T-helper 2 cell (primary cell): ENCODE results near the gene BBS1.
"Not testable (repeated sequence)": the region's sequence is repeated elsewhere in the genome, so short reads cannot be mapped to it uniquely, and the experiment has no call there.

Experiments used
- DNase-seq, 5 experiments: peaks; one replicate each; pipeline versions ENCODE4 v3.0.0 to v3.0.0-alpha.2; 2012 to 2022
- total RNA-seq, 2 donors: gene quantifications; one replicate each; lab custom pipeline; 2026; lab: John Stamatoyannopoulos, UW

The BBS1 gene
- 0.62 to 1.3 reads per million in 2 donors for total RNA-seq

DNA sequence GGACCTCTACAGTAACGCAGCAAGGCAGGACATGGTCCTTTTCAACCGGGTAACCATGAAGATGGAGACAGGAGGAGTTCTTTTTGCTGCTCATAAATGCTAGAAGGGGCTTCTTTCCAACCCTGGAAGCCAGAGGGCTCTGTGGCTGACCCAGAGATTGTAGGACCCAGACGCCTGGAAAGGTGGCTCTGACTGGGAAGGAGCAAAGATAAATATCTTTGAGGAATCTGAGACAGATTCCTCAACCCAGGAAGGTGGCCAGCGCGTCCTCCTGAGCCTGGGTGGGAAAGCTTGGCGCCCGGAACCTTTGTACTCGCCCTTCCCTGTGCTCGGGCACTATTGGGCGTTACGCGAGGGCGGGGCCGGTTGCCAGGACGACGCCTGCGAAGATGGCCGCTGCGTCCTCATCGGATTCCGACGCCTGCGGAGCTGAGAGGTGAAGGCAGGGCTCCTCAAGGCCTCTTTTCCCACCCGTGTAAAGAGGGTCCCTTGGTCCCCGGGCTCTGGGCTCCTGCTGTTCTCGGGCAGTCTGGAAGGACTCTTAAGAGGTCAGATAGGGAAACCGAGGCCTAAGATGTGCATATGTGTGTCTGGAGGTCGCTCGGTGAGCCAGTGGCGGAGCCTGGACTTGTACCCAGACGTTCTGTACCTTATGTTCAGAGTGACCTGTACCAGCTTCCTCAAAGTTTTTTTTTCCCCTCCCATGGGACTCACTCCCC, at the start of gene BBS1:
TSS of gene BBS1 (plus strand) at position 365 of the 719 bp plus-strand sequence. CDS start at position 390, 25 bp downstream.
- peak; percentile 46 to 81 (median 74) for DNase-seq

DNA sequence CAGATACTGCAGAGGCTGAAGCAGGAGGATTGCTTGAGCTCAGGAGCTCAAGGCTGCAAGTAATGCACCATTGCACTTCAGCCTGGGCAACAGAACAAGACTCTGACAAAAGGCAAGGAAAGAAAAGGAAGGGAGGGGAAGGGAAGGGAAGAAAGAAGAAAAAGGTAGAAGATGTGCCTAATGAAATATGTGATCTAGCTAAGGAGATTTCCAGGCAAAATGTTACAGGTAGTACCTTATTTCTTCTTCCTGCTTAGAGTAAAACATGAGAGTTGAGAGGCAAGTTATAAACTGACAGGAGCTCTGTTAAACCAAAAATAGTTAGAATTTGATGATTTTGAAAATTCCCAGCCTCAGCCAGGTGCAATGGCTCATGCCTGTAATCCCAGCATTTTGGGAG, 48.4 kb upstream of the BBS1 start:
- no peak for DNase-seq

DNA sequence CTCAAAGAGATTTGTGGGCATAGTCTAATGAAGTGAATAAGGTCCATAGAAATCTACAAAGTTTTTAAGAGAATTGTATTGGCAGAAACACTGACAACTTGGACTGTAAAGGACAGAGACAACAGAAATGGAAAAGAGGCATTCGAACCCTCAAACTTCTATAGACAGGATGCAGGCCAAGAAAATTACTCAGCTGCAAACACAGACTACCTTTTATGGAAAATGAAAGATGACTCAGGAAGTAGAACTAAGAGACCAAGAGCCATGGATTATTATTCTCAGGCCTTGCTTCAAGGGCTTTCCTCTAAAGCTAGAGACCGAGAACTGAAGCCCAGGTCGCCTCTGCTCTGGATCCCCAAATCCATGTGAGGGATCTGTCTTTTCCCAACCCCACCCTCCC, 47.5 kb upstream of the BBS1 start:
- no peak for DNase-seq

DNA sequence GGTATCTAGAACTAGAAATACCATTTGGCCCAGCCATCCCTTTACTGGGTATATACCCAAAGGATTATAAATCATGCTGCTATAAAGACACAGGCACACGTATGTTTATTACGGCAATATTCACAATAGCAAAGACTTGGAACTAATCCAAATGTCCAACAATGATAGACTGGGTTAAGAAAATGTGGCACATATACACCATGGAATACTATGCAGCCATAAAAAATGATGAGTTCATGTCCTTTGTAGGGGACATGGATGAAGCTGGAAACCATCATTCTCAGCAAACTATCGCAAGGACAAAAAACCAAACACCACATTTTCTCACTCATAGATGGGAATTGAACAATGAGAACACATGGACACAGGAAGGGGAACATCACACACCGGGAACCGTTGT, 46.3 kb upstream of the BBS1 start:
- not testable (repeated sequence) for DNase-seq

DNA sequence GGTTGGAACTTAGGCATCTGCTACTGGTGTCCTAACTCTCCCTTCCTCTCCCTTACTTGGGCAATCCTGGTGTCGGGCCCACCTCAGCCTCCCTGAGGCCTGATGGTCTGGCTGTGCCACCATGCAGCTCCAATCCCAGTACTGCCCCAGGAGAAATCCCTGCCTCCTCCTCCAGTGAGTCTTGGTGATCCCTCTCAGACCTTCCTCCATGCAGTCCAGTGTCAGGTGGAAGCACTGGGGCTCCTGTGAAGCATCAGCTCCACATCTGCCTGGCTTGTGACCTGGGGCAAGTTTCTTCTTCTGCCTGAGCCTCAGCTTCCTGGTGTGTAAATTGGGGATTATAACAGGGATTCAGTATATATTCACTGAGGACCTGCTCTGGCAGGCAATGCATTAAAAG, 45.5 kb upstream of the BBS1 start:
- no peak for DNase-seq

DNA sequence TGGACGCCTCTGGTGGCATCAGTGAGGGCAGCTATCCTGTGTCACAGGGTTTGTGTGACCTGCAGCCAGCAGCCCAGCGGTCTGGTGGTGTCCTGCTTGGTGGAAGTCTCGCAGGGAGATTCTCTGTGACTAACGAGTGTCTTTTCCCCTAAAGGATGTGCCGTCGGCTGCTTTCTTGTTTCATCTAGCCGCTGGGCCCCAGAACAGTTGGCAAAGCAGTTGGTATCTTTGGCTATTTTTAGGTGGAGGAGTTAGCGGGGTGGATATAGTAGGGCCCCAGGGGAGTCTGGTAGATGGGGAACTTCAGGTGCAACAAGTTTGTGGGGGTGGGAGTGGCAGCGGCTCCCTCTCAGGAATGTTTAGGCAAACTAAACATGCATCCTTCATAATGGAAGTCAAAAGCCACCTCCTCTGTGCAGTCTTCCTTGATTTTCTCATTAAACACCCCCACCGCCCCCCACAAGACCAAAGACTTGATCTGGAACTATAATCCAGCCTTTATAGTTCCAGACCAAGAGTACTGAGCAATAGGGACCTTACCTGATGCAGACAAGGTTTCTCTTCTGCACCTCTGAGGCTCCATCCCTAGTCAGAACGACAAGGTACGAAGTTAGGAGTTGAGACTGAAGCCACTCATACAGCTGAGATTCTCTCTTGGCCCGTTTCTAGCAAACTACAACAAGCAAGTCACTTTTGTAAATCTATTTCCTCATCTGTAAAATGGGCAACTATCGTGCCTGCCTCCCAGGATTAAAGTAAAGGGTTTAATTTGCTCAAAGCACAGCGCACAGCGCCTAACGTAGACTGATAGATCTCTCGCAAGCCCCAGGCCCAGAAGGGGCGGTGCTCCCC, 44.8 kb upstream of the BBS1 start:
- no peak for DNase-seq

DNA sequence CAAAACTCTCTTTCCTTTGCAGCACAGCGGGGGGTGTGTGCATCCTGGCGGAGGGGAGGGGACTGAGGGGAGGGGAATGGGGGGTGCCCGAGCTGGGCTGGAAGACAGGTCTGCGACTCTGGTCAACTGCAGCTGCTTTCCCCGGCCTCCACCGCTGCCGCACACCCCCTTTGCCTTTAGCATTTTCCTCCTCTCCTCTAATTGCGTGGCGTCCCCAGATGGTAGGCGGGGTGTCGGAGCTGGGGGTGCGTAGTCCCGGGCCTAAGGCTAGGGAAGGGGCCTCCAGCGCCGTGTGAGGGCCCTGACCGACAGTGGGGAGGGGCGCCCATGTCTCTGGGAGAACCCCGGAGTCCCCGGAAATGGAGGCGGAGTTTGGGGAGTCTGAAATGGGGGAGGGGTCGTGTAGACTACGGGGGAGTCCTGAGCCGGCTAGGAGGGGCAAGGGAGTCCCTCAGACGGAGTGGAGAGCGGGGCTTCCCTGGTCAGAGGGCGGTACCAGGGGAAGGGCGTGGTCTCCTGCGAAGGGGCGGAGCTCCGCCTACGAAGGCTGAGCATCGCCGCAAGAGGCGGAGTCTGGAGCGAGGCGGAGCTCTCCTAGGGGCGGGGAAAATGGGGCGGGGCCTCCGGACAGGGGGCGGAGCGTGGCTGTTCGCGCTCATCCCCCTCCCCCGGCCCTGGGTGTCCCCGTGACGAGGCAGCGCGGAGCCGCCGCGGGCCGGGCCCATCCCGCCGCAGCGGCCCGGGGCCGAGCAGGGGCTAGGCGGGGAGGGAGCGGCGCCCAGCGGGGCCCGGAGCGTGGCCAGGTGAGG, 44.0 kb upstream of the BBS1 start, which contains the start of gene PELI3:
TSS of gene PELI3 (plus strand) at position 681 of the 809 bp plus-strand sequence. CDS start 1,224 bp downstream, outside the sequence.
- DNase-seq = peak; percentile 88 to 97 (median 92)

DNA sequence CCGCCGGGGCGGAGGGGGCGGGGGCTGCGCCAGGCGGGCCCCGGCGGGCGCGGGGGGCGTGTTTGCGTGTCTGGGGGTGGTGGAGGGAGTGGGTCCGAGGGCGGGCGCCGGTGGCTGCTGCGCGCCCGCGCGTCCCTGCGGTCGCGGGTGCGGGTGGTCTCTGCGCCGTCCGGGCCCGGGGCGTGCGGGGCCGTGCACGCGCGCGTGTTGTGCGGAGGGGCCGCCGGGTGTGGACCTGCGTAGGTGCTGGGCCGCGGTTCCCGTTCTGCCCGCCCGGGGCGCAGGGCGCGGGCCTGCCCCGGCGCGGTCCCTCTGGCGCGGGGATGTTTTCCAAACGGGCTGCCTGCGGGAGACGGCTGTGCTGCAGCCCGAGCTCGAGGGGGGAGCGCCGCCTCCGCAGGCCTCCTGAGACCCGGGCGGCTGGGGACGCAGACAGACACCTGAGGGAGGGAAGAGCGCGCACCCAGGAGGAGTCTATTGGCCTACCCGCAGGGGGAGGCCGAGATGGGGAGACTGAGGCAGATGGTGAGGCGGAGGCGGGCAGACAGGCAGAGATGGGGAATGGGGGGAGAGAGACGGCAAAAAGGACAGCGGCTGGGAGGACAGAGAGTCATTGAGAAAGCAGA, 43.3 kb upstream of the BBS1 start:
- peak in 1 of 5 experiments; percentile 65 for DNase-seq

DNA sequence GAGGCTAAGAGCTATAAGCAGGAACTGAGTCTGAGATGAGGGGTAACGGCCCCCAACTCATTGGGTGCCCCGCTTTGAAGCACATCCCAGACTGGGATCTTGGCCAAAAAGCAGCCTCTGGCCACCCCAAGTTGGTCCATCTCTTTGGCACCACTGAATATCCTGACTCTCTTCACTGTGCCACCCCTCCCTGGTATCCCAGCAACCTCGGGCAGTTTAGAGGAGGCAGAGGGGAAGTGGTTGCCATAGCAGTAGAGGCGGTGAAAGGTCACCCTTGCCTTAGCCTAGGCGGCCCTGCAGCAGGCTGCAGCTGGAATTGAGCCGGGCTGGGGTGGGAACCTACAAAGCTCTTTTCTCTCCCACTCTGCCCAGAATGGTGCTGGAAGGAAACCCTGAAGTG, 42.7 kb upstream of the BBS1 start:
- DNase-seq = peak in 1 of 5 experiments; percentile 53

DNA sequence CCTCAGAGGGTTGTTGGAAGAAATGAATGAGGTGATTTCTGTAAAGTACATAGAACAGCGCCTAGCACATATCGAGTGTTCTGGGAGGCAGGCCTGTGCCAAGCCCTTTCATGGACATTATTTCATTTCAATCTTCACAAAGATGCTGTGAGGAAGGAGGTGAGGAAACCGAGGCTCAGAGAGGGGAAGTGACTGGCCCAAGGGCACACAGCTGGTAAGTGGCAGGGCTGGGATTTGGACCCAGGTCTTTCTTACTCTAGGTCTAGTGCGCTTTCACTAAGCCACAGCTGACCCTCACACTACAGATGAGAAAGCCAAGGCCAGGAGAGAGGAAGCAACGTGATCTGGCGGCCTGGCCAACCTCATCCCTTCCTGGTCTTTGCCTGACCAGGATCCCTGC, 41.7 kb upstream of the BBS1 start:
- no peak for DNase-seq

DNA sequence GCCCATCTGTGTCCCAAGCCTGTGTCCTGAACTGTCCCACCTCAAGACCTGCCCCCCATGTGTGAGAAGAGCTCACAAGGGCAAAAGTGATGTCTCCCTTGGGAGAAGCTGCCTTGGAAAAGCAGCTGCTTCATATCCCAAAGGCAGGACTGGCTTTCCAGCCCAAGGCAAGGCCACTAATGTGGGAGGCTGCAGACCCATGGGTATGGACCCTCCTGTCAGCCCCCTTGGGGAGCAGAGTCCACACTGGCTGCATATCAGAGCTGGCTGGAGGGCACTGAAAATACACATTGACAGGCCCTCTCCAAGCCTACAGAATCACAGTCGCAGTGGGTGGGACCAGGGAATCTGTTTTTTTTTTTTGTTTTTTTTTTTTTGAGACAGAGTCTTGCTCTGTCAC, 41.0 kb upstream of the BBS1 start:
- DNase-seq = no peak

DNA sequence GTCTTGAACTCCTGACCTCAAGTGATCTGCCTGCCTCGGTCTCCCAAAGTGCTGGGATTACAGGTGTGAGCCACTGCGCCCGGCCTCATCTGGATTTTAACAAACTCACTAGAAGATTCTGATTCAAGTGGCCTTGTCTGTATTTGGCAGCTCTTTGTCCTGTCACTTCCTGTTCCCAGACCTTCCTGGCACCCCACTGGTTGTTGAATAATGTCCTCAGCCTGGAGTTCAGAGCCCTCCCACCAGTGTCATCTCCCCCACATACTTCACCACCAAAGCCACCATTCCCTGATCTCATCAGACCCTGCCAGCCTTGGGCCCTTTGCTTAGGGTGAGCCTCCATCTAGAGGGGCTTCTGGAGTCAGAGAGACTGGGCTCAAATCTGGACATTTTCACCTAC, 40.4 kb upstream of the BBS1 start:
- no peak for DNase-seq

DNA sequence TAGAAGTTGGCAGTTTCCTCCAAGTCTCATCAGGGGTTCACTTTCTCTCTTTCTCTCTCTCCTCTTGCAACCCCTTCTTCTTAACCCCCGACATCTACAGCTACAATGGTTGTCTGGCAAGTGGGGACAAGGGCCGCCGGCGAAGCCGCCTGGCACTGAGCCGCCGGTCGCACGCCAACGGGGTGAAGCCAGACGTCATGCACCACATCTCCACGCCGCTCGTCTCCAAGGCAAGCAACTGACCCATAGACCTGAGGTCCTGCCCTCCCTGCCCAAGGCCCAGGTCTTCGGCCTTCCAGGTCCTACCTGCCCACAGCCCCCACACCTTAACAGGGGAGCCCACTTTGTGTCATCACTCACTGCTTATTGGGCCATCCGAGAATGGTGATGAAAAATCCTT, 39.3 kb upstream of the BBS1 start:
- DNase-seq = no peak

DNA sequence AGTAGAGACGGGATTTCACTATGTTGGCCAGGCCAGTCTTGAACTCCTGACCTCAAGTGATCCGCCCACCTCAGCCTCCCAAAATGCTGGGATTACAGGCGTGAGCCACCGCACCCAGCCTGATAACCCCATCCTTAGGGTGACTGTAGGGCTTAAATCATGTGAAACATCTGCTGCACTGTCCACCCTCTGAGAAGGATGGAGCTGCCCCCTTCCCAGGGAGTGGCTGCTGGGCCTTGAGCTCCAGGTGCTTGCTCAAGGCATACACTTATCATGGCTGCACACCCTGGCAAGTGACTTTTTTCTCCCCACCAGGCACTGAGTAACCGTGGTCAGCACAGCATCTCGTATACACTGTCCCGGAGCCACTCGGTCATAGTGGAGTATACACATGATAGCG, 38.4 kb upstream of the BBS1 start:
- DNase-seq = no peak

DNA sequence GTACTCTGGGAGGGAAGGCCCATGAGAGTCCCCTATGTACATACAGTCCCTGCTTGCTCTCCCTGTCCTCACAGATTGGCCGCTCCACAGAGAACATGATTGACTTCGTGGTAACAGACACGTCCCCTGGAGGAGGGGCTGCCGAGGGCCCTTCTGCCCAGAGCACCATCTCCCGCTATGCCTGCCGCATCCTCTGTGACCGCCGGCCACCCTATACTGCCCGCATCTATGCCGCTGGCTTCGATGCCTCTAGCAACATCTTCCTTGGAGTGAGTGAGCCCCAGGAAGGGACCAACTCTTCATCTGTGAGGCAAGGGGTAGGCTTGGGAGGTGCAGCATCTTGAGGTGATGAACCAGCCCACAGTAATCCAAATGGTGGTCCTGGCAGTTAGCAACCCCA, 37.3 kb upstream of the BBS1 start:
- no peak for DNase-seq

DNA sequence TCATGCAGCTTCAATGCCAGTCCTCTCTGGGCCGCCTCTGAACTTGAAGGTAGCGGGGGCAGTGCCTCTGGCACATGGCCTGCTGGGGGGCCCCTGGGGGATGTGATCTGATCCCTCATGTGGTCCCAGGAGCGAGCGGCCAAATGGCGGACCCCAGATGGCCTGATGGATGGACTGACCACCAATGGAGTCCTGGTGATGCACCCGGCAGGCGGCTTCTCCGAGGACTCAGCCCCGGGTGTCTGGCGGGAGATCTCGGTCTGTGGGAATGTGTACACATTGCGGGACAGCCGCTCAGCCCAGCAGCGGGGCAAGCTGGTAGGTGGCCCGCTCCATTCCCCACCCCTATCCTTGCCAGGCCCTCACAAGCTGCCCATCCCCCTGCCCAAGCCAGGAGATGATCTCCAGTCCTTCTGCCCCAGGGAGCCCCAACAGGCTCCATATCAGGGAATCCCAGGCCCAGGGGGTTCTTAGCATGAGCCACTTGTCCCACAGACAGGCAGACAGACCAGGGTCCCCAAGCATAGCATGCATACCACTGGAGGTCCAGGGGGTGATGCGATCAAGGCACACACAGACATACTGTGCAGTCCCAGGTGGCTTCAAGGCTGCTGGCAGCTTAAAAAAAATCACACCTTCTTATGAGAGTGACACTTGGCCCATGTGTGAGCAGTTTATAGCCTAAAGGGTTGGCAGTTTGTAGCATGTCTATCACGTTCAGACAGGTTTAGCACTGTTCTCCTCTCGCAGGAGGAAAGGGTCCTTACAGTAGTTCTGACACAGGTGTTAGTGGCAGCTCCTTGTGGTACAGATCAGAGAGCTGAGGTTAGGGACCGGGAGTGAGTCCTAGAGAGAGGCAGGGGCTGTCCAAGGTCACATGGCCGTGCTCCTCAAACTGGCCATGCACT, 36.6 kb upstream of the BBS1 start:
- DNase-seq = no peak

DNA sequence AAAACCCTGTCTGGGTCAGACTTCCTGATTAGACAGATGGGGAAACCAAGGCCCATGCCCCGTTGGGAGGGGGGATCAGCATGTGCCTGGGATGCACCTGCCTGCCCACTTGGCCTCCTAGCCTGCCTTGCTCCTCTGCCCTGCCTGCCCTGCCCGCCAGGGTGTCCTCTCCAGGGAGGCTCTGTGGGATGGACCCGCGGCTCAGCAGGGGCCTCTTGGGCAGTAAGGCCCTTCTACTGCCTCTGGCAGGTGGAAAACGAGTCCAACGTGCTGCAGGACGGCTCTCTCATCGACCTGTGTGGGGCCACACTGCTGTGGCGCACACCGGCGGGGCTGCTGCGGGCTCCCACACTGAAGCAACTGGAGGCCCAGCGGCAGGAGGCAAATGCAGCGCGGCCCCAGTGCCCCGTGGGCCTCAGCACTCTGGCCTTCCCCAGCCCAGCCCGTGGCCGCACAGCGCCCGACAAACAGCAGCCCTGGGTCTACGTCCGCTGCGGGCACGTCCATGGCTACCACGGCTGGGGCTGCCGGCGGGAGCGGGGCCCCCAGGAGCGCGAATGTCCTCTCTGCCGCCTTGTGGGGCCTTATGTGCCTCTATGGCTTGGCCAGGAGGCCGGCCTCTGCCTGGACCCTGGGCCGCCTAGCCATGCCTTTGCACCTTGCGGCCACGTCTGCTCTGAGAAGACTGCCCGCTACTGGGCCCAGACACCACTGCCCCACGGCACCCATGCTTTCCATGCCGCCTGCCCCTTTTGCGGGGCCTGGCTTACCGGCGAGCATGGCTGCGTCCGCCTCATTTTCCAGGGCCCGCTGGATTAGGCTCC, 34.9 kb upstream of the BBS1 start:
- DNase-seq = no peak

DNA sequence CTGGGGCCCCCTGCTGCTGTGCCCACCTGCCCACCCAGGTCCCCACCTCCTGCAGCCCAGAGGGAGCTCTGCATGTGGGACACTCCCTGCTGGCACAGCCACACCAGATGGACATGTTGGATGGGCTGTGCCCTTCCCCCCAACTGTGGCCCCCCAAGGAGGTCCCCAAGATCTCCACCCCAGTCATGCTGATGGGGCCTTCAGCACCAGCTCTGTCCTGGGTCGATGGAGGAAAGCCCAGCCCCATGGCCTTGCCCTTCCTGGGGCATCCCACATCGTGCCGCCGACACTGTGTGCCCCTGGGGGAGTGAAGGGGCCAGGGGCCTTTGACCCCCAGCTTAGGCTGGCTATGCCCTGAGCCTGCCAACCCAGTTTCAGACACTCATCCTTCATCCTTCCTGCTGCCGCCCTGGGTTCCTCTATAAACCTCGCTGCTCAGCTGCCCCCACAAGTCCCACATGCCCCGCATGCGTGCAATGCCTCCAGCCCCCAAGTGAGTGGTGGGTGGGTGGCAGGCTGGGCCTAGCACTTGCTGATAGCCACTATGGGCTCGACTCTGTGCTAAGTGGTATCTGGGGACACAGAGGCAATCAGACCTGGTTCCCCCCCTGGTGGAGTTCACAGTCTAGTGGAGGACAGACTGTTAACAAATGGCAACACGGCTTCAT, 34.1 kb upstream of the BBS1 start:
- DNase-seq = no peak

DNA sequence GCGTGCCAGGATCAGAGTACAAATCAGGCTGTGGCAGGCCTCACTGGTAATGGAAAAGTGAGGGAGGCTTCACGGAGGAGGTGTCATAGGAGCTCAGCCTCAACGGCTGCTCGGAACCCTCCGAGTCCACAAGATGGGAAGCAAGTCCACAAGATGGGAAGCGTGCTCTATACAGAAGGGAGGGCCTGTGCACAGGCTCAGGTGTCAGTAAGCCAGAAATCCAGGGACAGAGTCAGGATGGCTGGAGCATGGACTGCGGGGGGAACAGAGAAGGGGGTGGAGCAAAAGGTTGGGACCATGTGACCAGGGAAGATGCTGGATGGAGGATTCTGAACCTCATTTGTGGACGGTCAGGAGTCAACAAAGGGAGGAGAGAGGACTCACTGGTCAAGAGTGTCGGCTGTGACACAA, 33.6 kb upstream of the BBS1 start:
- no peak for DNase-seq
